ENCODE data around the gene TMCC1. TPM values are rescaled to one million over a fixed set of nuclear protein-coding genes. Genes with fewer than 3 reads are reported as not detected.

Gene TMCC1
- polyA plus RNA-seq (2013, experiment 1 of 2): 6.3 TPM
- polyA plus RNA-seq (2013, experiment 2 of 2): 6.1 TPM

DNA sequence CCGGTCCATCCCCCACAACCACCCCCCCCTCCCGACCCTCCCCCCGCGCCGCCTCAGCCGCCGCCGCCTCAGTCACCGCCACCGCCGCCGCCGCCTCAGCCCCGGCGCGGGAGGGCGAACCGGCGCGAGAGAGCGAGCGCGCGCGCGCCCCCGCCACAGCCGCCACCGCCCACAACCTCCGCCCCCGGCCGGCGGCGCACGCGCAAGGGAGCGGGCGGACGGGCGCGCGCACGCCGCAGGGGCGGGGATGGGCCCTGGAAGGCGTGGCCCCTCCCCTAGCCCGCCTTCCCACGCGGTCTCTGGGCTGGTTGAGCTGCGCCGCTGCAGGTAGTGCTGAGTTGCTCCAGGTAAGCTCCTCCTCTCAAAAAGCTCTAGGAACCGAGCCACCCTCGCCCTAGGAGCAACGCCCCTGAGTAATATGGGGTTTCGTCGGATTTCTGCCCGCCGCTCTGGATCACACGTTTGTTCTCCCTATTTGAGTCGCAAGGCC is at the start of gene TMCC1:
TMCC1 (minus strand) TSS at position 131 of the 490 bp plus-strand sequence.
- H2BK15ac ChIP-seq (ENCODE audit: low read depth, poor library complexity, severe bottlenecking): peak within 1 kb of the TSS; percentile 23
- peak within 1 kb of the TSS; percentile 89 for H4K8ac ChIP-seq (ENCODE audit: low read length)
- H3K79me1 ChIP-seq (replicated peaks; ENCODE audit: low read length, poor library complexity, severe bottlenecking): peaks cover 12% of the 10 kb centered on the region
- H2BK12ac ChIP-seq (ENCODE audit: low read length in 2 of 2): peak within 1 kb of the TSS in 1 of 2 experiments; percentile 26
- H3K4me1 ChIP-seq (ENCODE audit: control insufficient read depth, insufficient read depth, low read depth, low read length): peaks cover 9% of the 10 kb centered on the region
- H2BK5ac ChIP-seq (ENCODE audit: low read depth, low read length, poor library complexity, severe bottlenecking): no peak within 1 kb of the TSS
- H3K9me3 ChIP-seq (ENCODE audit: control insufficient read depth, low read length): no peaks in the 10 kb centered on the region
- no peak within 1 kb of the TSS for H2AK5ac ChIP-seq (ENCODE audit: low read length, severe bottlenecking)
- under 1% methylated on average over 51 of the region's 60 CpGs for WGBS
- H3K18ac ChIP-seq (ENCODE audit: low read depth in 1 of 2, low read length in 2 of 2): peak within 1 kb of the TSS; percentile 92 to 94
- peak within 1 kb of the TSS; percentile 94 to 99 for H3K4me3 ChIP-seq (ENCODE audit: insufficient read depth in 1 of 2, low read depth in 1 of 2, low read length in 2 of 2)
- H3K27me3 ChIP-seq (ENCODE audit: control insufficient read depth in 1 of 2, insufficient read depth in 1 of 2, low read length in 2 of 2): no peaks in the 10 kb centered on the region
- peak; percentile 76 for DNase-seq
- peak within 1 kb of the TSS; percentile 34 for H4K91ac ChIP-seq (ENCODE audit: low read length)
- H3K4ac ChIP-seq (ENCODE audit: low read depth in 1 of 2, low read length in 2 of 2): peak within 1 kb of the TSS; percentile 60 to 75
- peak within 1 kb of the TSS; percentile 66 for H3K4me2 ChIP-seq (ENCODE audit: low read length, poor library complexity, severe bottlenecking)
- H3K9ac ChIP-seq (ENCODE audit: low read length): peak within 1 kb of the TSS; percentile 99
- peak within 1 kb of the TSS; percentile 32 for H3K27ac ChIP-seq (ENCODE audit: low read length, poor library complexity, severe bottlenecking)
- H3K23ac ChIP-seq (ENCODE audit: low read length in 2 of 2): peak within 1 kb of the TSS in 1 of 2 experiments; percentile 89
- H2AFZ ChIP-seq (ENCODE audit: low read depth, low read length): peak within 1 kb of the TSS; percentile 48
- peaks cover 0 to 4% of the 10 kb centered on the region in 2 experiments for H3K36me3 ChIP-seq (ENCODE audit: control insufficient read depth in 1 of 2, insufficient read depth in 2 of 2, low read depth in 1 of 2, low read length in 2 of 2)
- H3K14ac ChIP-seq (ENCODE audit: low read length in 2 of 2): peak within 1 kb of the TSS; percentile 62 to 79
- peak within 1 kb of the TSS; percentile 97 for H2BK120ac ChIP-seq (ENCODE audit: low read depth, low read length)

DNA sequence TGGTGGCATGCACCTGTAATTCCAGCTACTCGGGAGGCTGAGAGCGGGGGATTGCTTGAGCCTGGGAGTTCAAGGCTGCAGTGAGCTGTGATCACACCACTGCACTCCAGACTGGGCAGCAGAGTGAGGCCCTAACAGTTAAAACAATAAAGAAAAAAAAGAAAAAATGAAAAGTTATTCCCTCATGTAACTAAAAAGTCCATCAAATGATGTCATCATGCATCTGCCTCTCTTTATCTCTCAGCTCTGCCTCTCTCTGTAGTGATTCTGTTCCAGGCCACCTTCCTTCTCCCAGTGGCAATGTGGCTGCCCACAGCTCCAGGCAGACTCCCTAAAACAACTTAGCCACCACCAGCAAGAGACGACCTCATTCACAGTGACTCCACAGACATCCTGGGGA is 49.5 kb upstream of the TMCC1 start:
- DNase-seq: no peak
- H2AK5ac ChIP-seq (ENCODE audit: low read length, severe bottlenecking): no peak overlapping the region
- no peak overlapping the region for H3K4me3 ChIP-seq (ENCODE audit: insufficient read depth in 1 of 2, low read depth in 1 of 2, low read length in 2 of 2)
- no peak overlapping the region for H2BK15ac ChIP-seq (ENCODE audit: low read depth, poor library complexity, severe bottlenecking)
- WGBS: 92% methylated on average over 3 of the region's 3 CpGs
- no peak overlapping the region for H2AFZ ChIP-seq (ENCODE audit: low read depth, low read length)
- no peaks in the 10 kb centered on the region for H3K4me1 ChIP-seq (ENCODE audit: control insufficient read depth, insufficient read depth, low read depth, low read length)
- H3K14ac ChIP-seq (ENCODE audit: low read length in 2 of 2): no peak overlapping the region
- peaks cover 13% of the 10 kb centered on the region for H3K9me3 ChIP-seq (ENCODE audit: control insufficient read depth, low read length)
- no peak overlapping the region for H3K4me2 ChIP-seq (ENCODE audit: low read length, poor library complexity, severe bottlenecking)
- no peak overlapping the region for H2BK5ac ChIP-seq (ENCODE audit: low read depth, low read length, poor library complexity, severe bottlenecking)
- H3K9ac ChIP-seq (ENCODE audit: low read length): no peak overlapping the region
- no peaks in the 10 kb centered on the region for H3K36me3 ChIP-seq (ENCODE audit: control insufficient read depth in 1 of 2, insufficient read depth in 2 of 2, low read depth in 1 of 2, low read length in 2 of 2)
- H3K23ac ChIP-seq (ENCODE audit: low read length in 2 of 2): no peak overlapping the region
- H4K8ac ChIP-seq (ENCODE audit: low read length): no peak overlapping the region
- H3K27me3 ChIP-seq (ENCODE audit: control insufficient read depth in 1 of 2, insufficient read depth in 1 of 2, low read length in 2 of 2): peaks cover 47 to 54% of the 10 kb centered on the region in 2 experiments
- H3K27ac ChIP-seq (ENCODE audit: low read length, poor library complexity, severe bottlenecking): no peak overlapping the region
- no peak overlapping the region for H2BK120ac ChIP-seq (ENCODE audit: low read depth, low read length)
- no peak overlapping the region for H3K18ac ChIP-seq (ENCODE audit: low read depth in 1 of 2, low read length in 2 of 2)
- H2BK12ac ChIP-seq (ENCODE audit: low read length in 2 of 2): no peak overlapping the region
- no peak overlapping the region for H3K4ac ChIP-seq (ENCODE audit: low read depth in 1 of 2, low read length in 2 of 2)
- H3K79me1 ChIP-seq (replicated peaks; ENCODE audit: low read length, poor library complexity, severe bottlenecking): no peaks in the 10 kb centered on the region
- no peak overlapping the region for H4K91ac ChIP-seq (ENCODE audit: low read length)

DNA sequence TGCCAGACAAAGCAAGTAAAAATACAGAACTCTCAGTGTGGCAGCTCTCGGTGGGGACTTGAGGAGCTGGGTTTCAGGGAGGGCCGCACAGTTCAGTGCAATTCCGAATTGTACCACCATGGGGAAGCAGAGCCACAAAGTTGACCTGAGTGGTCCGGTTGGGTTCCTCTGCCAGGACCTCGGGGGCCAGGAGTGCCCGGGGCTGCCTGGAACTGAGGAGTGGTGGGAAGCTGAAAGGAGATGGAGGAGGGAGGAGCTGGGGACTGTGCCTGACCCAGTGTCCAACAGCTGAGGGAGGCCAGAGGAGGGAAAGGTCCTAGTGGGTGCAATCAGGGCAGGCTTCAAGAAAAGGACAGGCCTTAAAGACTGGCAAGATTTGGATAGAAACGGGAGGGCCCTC is 48.8 kb upstream of the TMCC1 start:
- H4K91ac ChIP-seq (ENCODE audit: low read length): no peak overlapping the region
- H3K4me1 ChIP-seq (ENCODE audit: control insufficient read depth, insufficient read depth, low read depth, low read length): no peaks in the 10 kb centered on the region
- peaks cover 47% of the 10 kb centered on the region in 2 experiments for H3K27me3 ChIP-seq (ENCODE audit: control insufficient read depth in 1 of 2, insufficient read depth in 1 of 2, low read length in 2 of 2)
- H2AK5ac ChIP-seq (ENCODE audit: low read length, severe bottlenecking): no peak overlapping the region
- no peak overlapping the region for H3K4ac ChIP-seq (ENCODE audit: low read depth in 1 of 2, low read length in 2 of 2)
- H4K8ac ChIP-seq (ENCODE audit: low read length): no peak overlapping the region
- no peak overlapping the region for H3K18ac ChIP-seq (ENCODE audit: low read depth in 1 of 2, low read length in 2 of 2)
- WGBS: 18% methylated on average over 7 of the region's 7 CpGs
- no peak overlapping the region for H2BK15ac ChIP-seq (ENCODE audit: low read depth, poor library complexity, severe bottlenecking)
- no peak overlapping the region for H2BK120ac ChIP-seq (ENCODE audit: low read depth, low read length)
- H3K9me3 ChIP-seq (ENCODE audit: control insufficient read depth, low read length): peaks cover 5% of the 10 kb centered on the region
- DNase-seq: peak; percentile 66
- no peak overlapping the region for H3K14ac ChIP-seq (ENCODE audit: low read length in 2 of 2)
- H3K27ac ChIP-seq (ENCODE audit: low read length, poor library complexity, severe bottlenecking): no peak overlapping the region
- H3K36me3 ChIP-seq (ENCODE audit: control insufficient read depth in 1 of 2, insufficient read depth in 2 of 2, low read depth in 1 of 2, low read length in 2 of 2): no peaks in the 10 kb centered on the region
- no peak overlapping the region for H3K4me2 ChIP-seq (ENCODE audit: low read length, poor library complexity, severe bottlenecking)
- no peak overlapping the region for H2BK12ac ChIP-seq (ENCODE audit: low read length in 2 of 2)
- H3K4me3 ChIP-seq (ENCODE audit: insufficient read depth in 1 of 2, low read depth in 1 of 2, low read length in 2 of 2): no peak overlapping the region
- peak overlapping the region; percentile 29 for H3K9ac ChIP-seq (ENCODE audit: low read length)
- no peak overlapping the region for H2AFZ ChIP-seq (ENCODE audit: low read depth, low read length)
- no peak overlapping the region for H3K23ac ChIP-seq (ENCODE audit: low read length in 2 of 2)
- no peaks in the 10 kb centered on the region for H3K79me1 ChIP-seq (replicated peaks; ENCODE audit: low read length, poor library complexity, severe bottlenecking)
- H2BK5ac ChIP-seq (ENCODE audit: low read depth, low read length, poor library complexity, severe bottlenecking): no peak overlapping the region

DNA sequence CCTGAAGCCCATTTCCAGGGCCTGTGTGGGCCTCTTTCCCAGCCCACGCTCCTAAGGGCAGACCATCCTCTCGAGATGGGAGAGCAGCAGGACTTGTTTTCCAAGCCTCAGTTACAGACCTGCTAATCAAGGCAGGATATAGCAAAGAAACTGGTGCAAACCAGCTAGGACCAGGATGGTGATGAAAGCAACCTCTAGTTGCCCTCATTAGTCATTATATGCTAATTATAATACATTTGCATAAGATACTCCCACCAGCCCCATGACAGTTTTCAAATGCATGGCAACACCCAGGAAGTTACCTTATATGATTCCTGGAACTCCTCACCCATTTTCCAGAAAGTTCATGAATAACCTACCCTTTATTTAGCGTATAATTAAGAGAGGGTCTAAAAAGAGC is 46.6 kb upstream of the TMCC1 start:
- no peak overlapping the region for H2AK5ac ChIP-seq (ENCODE audit: low read length, severe bottlenecking)
- no peaks in the 10 kb centered on the region for H3K79me1 ChIP-seq (replicated peaks; ENCODE audit: low read length, poor library complexity, severe bottlenecking)
- H3K9me3 ChIP-seq (ENCODE audit: control insufficient read depth, low read length): no peaks in the 10 kb centered on the region
- 94% methylated on average over 3 of the region's 3 CpGs for WGBS
- no peak overlapping the region for H2AFZ ChIP-seq (ENCODE audit: low read depth, low read length)
- H3K4me2 ChIP-seq (ENCODE audit: low read length, poor library complexity, severe bottlenecking): no peak overlapping the region
- H3K4me3 ChIP-seq (ENCODE audit: insufficient read depth in 1 of 2, low read depth in 1 of 2, low read length in 2 of 2): no peak overlapping the region
- no peak overlapping the region for H2BK5ac ChIP-seq (ENCODE audit: low read depth, low read length, poor library complexity, severe bottlenecking)
- H2BK120ac ChIP-seq (ENCODE audit: low read depth, low read length): no peak overlapping the region
- no peak overlapping the region for H2BK12ac ChIP-seq (ENCODE audit: low read length in 2 of 2)
- no peaks in the 10 kb centered on the region for H3K4me1 ChIP-seq (ENCODE audit: control insufficient read depth, insufficient read depth, low read depth, low read length)
- no peak overlapping the region for H2BK15ac ChIP-seq (ENCODE audit: low read depth, poor library complexity, severe bottlenecking)
- H3K27ac ChIP-seq (ENCODE audit: low read length, poor library complexity, severe bottlenecking): no peak overlapping the region
- H3K36me3 ChIP-seq (ENCODE audit: control insufficient read depth in 1 of 2, insufficient read depth in 2 of 2, low read depth in 1 of 2, low read length in 2 of 2): no peaks in the 10 kb centered on the region
- no peak for DNase-seq
- H3K9ac ChIP-seq (ENCODE audit: low read length): no peak overlapping the region
- no peak overlapping the region for H3K23ac ChIP-seq (ENCODE audit: low read length in 2 of 2)
- H4K91ac ChIP-seq (ENCODE audit: low read length): no peak overlapping the region
- H3K18ac ChIP-seq (ENCODE audit: low read depth in 1 of 2, low read length in 2 of 2): no peak overlapping the region
- no peak overlapping the region for H3K4ac ChIP-seq (ENCODE audit: low read depth in 1 of 2, low read length in 2 of 2)
- no peak overlapping the region for H3K14ac ChIP-seq (ENCODE audit: low read length in 2 of 2)
- peaks cover 27% of the 10 kb centered on the region in 2 experiments for H3K27me3 ChIP-seq (ENCODE audit: control insufficient read depth in 1 of 2, insufficient read depth in 1 of 2, low read length in 2 of 2)
- no peak overlapping the region for H4K8ac ChIP-seq (ENCODE audit: low read length)
